Neural cell (in vitro differentiated cells): ENCODE data around the gene PTPN18. TPM values are rescaled to one million over a fixed set of nuclear protein-coding genes. Genes with fewer than 3 reads are reported as not detected.
"Not testable (repeated sequence)": the region's sequence is repeated elsewhere in the genome, so short reads cannot be mapped to it uniquely, and the experiment has no call there.

Source experiments
- H2AFZ ChIP-seq: fragments of 200-600, 300-800 bp; sonication (generic), shearing (Covaris generic); 2 replicates; pipeline ENCODE4 v1.6.0; 2014; ENCODE audit warnings: low read depth, mild to moderate bottlenecking, antibody characterized with exemption, low read length, moderate library complexity
- H3F3A ChIP-seq: fragments of 200-600 bp; shearing (Covaris generic); 2 replicates; pipeline ENCODE4 v1.6.1; 2016; ENCODE audit warnings: mild to moderate bottlenecking, moderate library complexity, mixed read lengths, antibody characterized with exemption, low read length; ENCODE audit not compliant: insufficient read depth, poor library complexity, severe bottlenecking
- H3K27ac ChIP-seq: fragments of 200-600, 300-800 bp; sonication (generic), shearing (Covaris generic); 2 replicates; pipeline ENCODE4 v1.5.1; 2014; ENCODE audit warnings: mild to moderate bottlenecking, low read length, moderate library complexity
- H3K27me3 ChIP-seq: fragments of 300-800, 200-600 bp; sonication (generic), shearing (Covaris generic); 2 replicates; pipeline ENCODE4 v1.6.0; 2014; ENCODE audit warnings: mild to moderate bottlenecking, low read depth, low read length, moderate library complexity; ENCODE audit not compliant: insufficient read depth
- H3K36me3 ChIP-seq: fragments of 300-800, 200-600 bp; sonication (generic), shearing (Covaris generic); 2 replicates; pipeline ENCODE4 v1.5.1; 2014; ENCODE audit warnings: mild to moderate bottlenecking, antibody characterized with exemption, low read length, moderate library complexity; ENCODE audit not compliant: insufficient read depth
- H3K4me2 ChIP-seq: fragments of 300-800, 200-600 bp; sonication (generic), shearing (Covaris generic); 2 replicates; pipeline ENCODE4 v1.6.0; 2014; ENCODE audit warnings: mild to moderate bottlenecking, low read length
- H3K4me3 ChIP-seq: fragments of 300-800, 200-600 bp; sonication (generic), shearing (Covaris generic); 2 replicates; pipeline ENCODE4 v1.5.1; 2014; ENCODE audit warnings: mild to moderate bottlenecking, low read length, moderate library complexity
- H3K79me2 ChIP-seq: fragments of 200-600 bp; shearing (Covaris generic); replicated peaks from 2 replicates; pipeline ENCODE4 v1.6.0; 2014; ENCODE audit warnings: mild to moderate bottlenecking, low read length, moderate library complexity; ENCODE audit not compliant: insufficient read depth
- H3K9ac ChIP-seq: fragments of 300-800, 200-600 bp; sonication (generic), shearing (Covaris generic); 2 replicates; pipeline ENCODE4 v1.6.1; 2016; ENCODE audit warnings: mild to moderate bottlenecking, low read length, mixed read lengths
- H3K9me2 ChIP-seq: fragments of 200-600 bp; shearing (Covaris generic); 2 replicates; pipeline ENCODE4 v1.6.1; 2016; ENCODE audit warnings: mild to moderate bottlenecking, low read length, mixed read lengths; ENCODE audit not compliant: insufficient read depth
- H3K9me3 ChIP-seq: fragments of 200-600, 300-800 bp; sonication (generic), shearing (Covaris generic); 2 replicates; pipeline ENCODE4 v1.6.1; 2016; ENCODE audit warnings: mild to moderate bottlenecking, mixed run types, low read length, moderate library complexity, mixed read lengths
- H4K20me1 ChIP-seq: fragments of 200-600 bp; shearing (Covaris generic); 2 replicates; pipeline ENCODE4 v1.6.1; 2016; ENCODE audit warnings: mild to moderate bottlenecking, mixed run types; ENCODE audit not compliant: insufficient read depth
- CTCF ChIP-seq: fragments of 450-650 bp; IDR thresholded peaks from 2 replicates; pipeline ENCODE4 v1.5.1; 2014; ENCODE audit warnings: antibody characterized with exemption, mild to moderate bottlenecking, moderate library complexity; ENCODE audit not compliant: poor library complexity, severe bottlenecking
- EP300 ChIP-seq: fragments of 450-650 bp; conservative IDR thresholded peaks from 2 replicates; pipeline ENCODE4 v1.6.1; 2014; ENCODE audit warnings: antibody characterized with exemption, mild to moderate bottlenecking, moderate library complexity; ENCODE audit not compliant: poor library complexity, severe bottlenecking
- EZH2 ChIP-seq: fragments of 200-600, 300-800 bp; shearing (Covaris generic), sonication (generic); IDR thresholded peaks from 2 replicates; pipeline ENCODE4 v1.6.1; 2014; ENCODE audit warnings: antibody characterized with exemption, low read length, borderline replicate concordance, mild to moderate bottlenecking; ENCODE audit not compliant: insufficient read depth, poor library complexity, severe bottlenecking
- MXI1 ChIP-seq: fragments of 450-650 bp; conservative IDR thresholded peaks from 2 replicates; pipeline ENCODE4 v1.6.1; 2014; ENCODE audit warnings: antibody characterized with exemption, mild to moderate bottlenecking; ENCODE audit not compliant: poor library complexity, severe bottlenecking
- POLR2AphosphoS5 ChIP-seq: IDR thresholded peaks from 2 replicates; pipeline ENCODE4 v1.6.1; 2012
- RAD21 ChIP-seq: fragments of 450-650 bp; conservative IDR thresholded peaks from 2 replicates; pipeline ENCODE4 v1.6.1; 2014; ENCODE audit warnings: antibody characterized with exemption, mild to moderate bottlenecking, moderate library complexity
- REST ChIP-seq: IDR thresholded peaks from 2 replicates; pipeline ENCODE4 v1.6.1; 2012; ENCODE audit warnings: borderline replicate concordance
- SMC3 ChIP-seq: fragments of 450-650 bp; conservative IDR thresholded peaks from 2 replicates; pipeline ENCODE4 v1.6.1; 2014; ENCODE audit warnings: antibody characterized with exemption, mild to moderate bottlenecking, moderate library complexity; ENCODE audit not compliant: poor library complexity
- TAF1 ChIP-seq: IDR thresholded peaks from 2 replicates; pipeline ENCODE4 v1.6.1; 2012; ENCODE audit warnings: low read depth
- polyA plus RNA-seq: library from polyadenylated mRNA; depleted of rRNA; stranded (reverse); fragments of >200 nt; gene quantifications from 2 replicates; pipeline ENCODE4 v1.2.3, GENCODE V29; 2014

PTPN18 gene
- polyA plus RNA-seq, 1 donor from 2014 or later = 13.3 TPM

- H3K9me2 ChIP-seq = no peaks in the 10 kb centered on the region
- peak overlapping the region; percentile 73 for H3K9ac ChIP-seq
- H3F3A ChIP-seq = no peaks in the 10 kb centered on the region
- H4K20me1 ChIP-seq = no peaks in the 10 kb centered on the region
- no peak for TF ChIP-seq POLR2AphosphoS5
- no peak for TF ChIP-seq EZH2
- no peak for TF ChIP-seq REST
- no peak for TF ChIP-seq SMC3
- no peak for TF ChIP-seq EP300
- TF ChIP-seq CTCF = no peak
- TF ChIP-seq TAF1 = no peak
- TF ChIP-seq MXI1 = no peak
- TF ChIP-seq RAD21 = no peak
- peak overlapping the region; percentile 53 for H2AFZ ChIP-seq
- H3K4me2 ChIP-seq = peak overlapping the region; percentile 64
- H3K36me3 ChIP-seq = no peaks in the 10 kb centered on the region
- peak overlapping the region; percentile 75 for H3K4me3 ChIP-seq
- no peaks in the 10 kb centered on the region for H3K79me2 ChIP-seq
- no peaks in the 10 kb centered on the region for H3K27me3 ChIP-seq
- no peaks in the 10 kb centered on the region for H3K9me3 ChIP-seq
- H3K27ac ChIP-seq = peak overlapping the region; percentile 47
Measured at GRCh38 chr2:130391872-130392670, 36.2 kb downstream of the PTPN18 start.

GRCh38 chr2:130393318-130393910 lies 37.6 kb downstream of the PTPN18 start:
- Histone ChIP-seq H3K79me2 (no peaks in the 10 kb centered on the region), H3K9ac (no peak overlapping the region), H3K9me2 (no peaks in the 10 kb centered on the region), H2AFZ (no peak overlapping the region), H3K36me3 (no peaks in the 10 kb centered on the region), H3K4me2 (no peak overlapping the region), H3K4me3 (no peak overlapping the region), H3K27me3 (no peaks in the 10 kb centered on the region), H3K9me3 (no peaks in the 10 kb centered on the region), H3F3A (no peaks in the 10 kb centered on the region), H4K20me1 (no peaks in the 10 kb centered on the region), H3K27ac (no peak overlapping the region)
- TF ChIP-seq EP300 (no peak), CTCF (no peak), MXI1 (no peak), SMC3 (no peak), REST (no peak), POLR2AphosphoS5 (no peak), RAD21 (no peak), TAF1 (no peak), EZH2 (no peak)

- H4K20me1 ChIP-seq, H3K79me2 ChIP-seq, H3K27ac ChIP-seq, H3K4me2 ChIP-seq, H3K9ac ChIP-seq, H3K9me3 ChIP-seq, H3K36me3 ChIP-seq, H2AFZ ChIP-seq, H3F3A ChIP-seq, H3K9me2 ChIP-seq, H3K27me3 ChIP-seq, H3K4me3 ChIP-seq: not testable (repeated sequence)
Measured at GRCh38 chr2:130406280-130406679, 50.4 kb downstream of the PTPN18 start.
